PC-9 (cell line): ENCODE results near the gene TMEM231. TPM values are rescaled to one million over a fixed set of nuclear protein-coding genes. Genes with fewer than 3 reads are reported as not detected.

Experiments used
- BruUV-seq: library from RNA; stranded (reverse); fragments of 400-500 nt; replicated peaks from 2 replicates; lab custom pipeline; 2021; lab: Mats Ljungman, UMichigan
- CTCF ChIA-PET: fragments of 300-600 bp; sonication (Branson Sonifier 250); formaldehyde crosslinking; loops from one replicate; lab custom pipeline; 2022; ENCODE audit warnings: antibody characterized with exemption; lab: Charles Lee
- POLR2A ChIA-PET: fragments of 300-600 bp; sonication (Branson Sonifier 250); formaldehyde crosslinking; loops from one replicate; lab custom pipeline; 2022; ENCODE audit warnings: antibody characterized with exemption; ENCODE audit not compliant: unreplicated experiment; lab: Charles Lee
- DNase-seq, 2 experiments: peaks; one replicate each; pipeline versions ENCODE4 v3.0.0 to v3.0.0-alpha.2; 2015 to 2022; ENCODE audit warnings: mixed read lengths in 1 of 2
- H2AFZ ChIP-seq: fragments of 200-600 bp; sonication (generic); 2 replicates; pipeline ENCODE4 v1.8.1; 2017; ENCODE audit warnings: antibody characterized with exemption
- H3F3A ChIP-seq: fragments of 200-600 bp; sonication (generic); 2 replicates; pipeline ENCODE4 v1.8.1; 2017; ENCODE audit warnings: antibody characterized with exemption, mild to moderate bottlenecking, low read depth; ENCODE audit not compliant: insufficient read depth
- H3K27ac ChIP-seq: fragments of 200-600 bp; sonication (generic); 2 replicates; pipeline ENCODE4 v1.6.1; 2016; ENCODE audit warnings: mixed run types
- H3K27me3 ChIP-seq: fragments of 200-600 bp; sonication (generic); 2 replicates; pipeline ENCODE4 v1.6.1; 2016; ENCODE audit warnings: low read depth, mixed run types; ENCODE audit not compliant: insufficient read depth
- H3K36me3 ChIP-seq: fragments of 200-600 bp; sonication (generic); 2 replicates; pipeline ENCODE4 v1.6.1; 2016; ENCODE audit warnings: low read depth, mixed run types
- H3K4me1 ChIP-seq: fragments of 200-600 bp; sonication (generic); replicated peaks from 2 replicates; pipeline ENCODE4 v1.6.1; 2016; ENCODE audit warnings: mixed run types; ENCODE audit not compliant: insufficient read depth
- H3K4me2 ChIP-seq: fragments of 200-600 bp; sonication (generic); 2 replicates; pipeline ENCODE4 v1.6.1; 2017; ENCODE audit warnings: mixed run types
- H3K4me3 ChIP-seq: fragments of 200-600 bp; sonication (generic); 2 replicates; pipeline ENCODE4 v1.6.1; 2016; ENCODE audit warnings: mixed run types
- H3K79me2 ChIP-seq: fragments of 200-600 bp; sonication (generic); 2 replicates; pipeline ENCODE4 v1.6.1; 2017; ENCODE audit warnings: low read depth, mixed run types
- H3K9me2 ChIP-seq: fragments of 200-600 bp; sonication (generic); 2 replicates; pipeline ENCODE4 v1.8.1; 2017; ENCODE audit warnings: mild to moderate bottlenecking; ENCODE audit not compliant: insufficient read depth
- H3K9me3 ChIP-seq: fragments of 200-600 bp; sonication (generic); 2 replicates; pipeline ENCODE4 v1.8.1; 2016; ENCODE audit warnings: low read depth; ENCODE audit not compliant: insufficient read depth
- H4K20me1 ChIP-seq: fragments of 200-600 bp; sonication (generic); 2 replicates; pipeline ENCODE4 v1.8.1; 2017; ENCODE audit not compliant: insufficient read depth
- CTCF ChIP-seq: fragments of 200-600 bp; sonication (generic); conservative IDR thresholded peaks from 2 replicates; pipeline ENCODE4 v1.6.1; 2017; ENCODE audit warnings: mixed run types, antibody characterized with exemption, mild to moderate bottlenecking, moderate library complexity
- EZH2 ChIP-seq: fragments of 200-600 bp; sonication (generic); IDR thresholded peaks from 2 replicates; pipeline ENCODE4 v1.8.0; 2017; ENCODE audit warnings: antibody characterized with exemption, low read depth
- intact Hi-C: fragments of 100-400 bp; cut with micrococcal nuclease; formaldehyde crosslinking; loops from one replicate; pipeline ENCODE4 v1.10.0; 2022; ENCODE audit not compliant: unreplicated experiment
- total RNA-seq: library from RNA; stranded (reverse); gene quantifications from 2 replicates; pipeline ENCODE4 v1.2.3, GENCODE V29; 2021

Gene TMEM231
- total RNA-seq, 1 experiment from 2014 or later = 18.8 TPM

GRCh38 chr16:75556431-75556950 is 439 bp upstream of the TMEM231 start:
- H2AFZ ChIP-seq = peak overlapping the region; percentile 100
- no peak for DNase-seq
- H3K9me2 ChIP-seq = no peaks in the 10 kb centered on the region
- TF ChIP-seq EZH2 = no peak
- no peak for TF ChIP-seq CTCF
- peaks cover 5% of the 10 kb centered on the region for H3F3A ChIP-seq
- no peaks in the 10 kb centered on the region for H3K9me3 ChIP-seq
- H3K27ac ChIP-seq = no peak overlapping the region
- H3K4me2 ChIP-seq = peak overlapping the region; percentile 98
- H4K20me1 ChIP-seq = no peaks in the 10 kb centered on the region; the same call in 1 of the 2 replicates
- H3K4me3 ChIP-seq = peak overlapping the region; percentile 100
- no TSS peak for BruUV-seq
- H3K36me3 ChIP-seq = no peaks in the 10 kb centered on the region
- intact Hi-C loops = loop anchor here (1.0 kb wide), 2 partner anchors 9 to 39 kb away; no protein-coding TSS in a partner anchor
- H3K27me3 ChIP-seq = no peaks in the 10 kb centered on the region
- H3K4me1 ChIP-seq = peaks cover 32% of the 10 kb centered on the region
- ChIA-PET CTCF (no interaction called here), POLR2A (interaction anchor here (0.7 to 0.8 kb wide), 2 partner anchors 73 to 123 kb away, joined by 3 to 8 read pairs; partner anchors contain the start of gene CFDP1)
- H3K79me2 ChIP-seq = peaks cover 9% of the 10 kb centered on the region; the same call in 1 of the 2 replicates

GRCh38 chr16:75555213-75555706 is 792 bp downstream of the TMEM231 start:
- ChIA-PET POLR2A (interaction anchor here (0.6 to 0.8 kb wide), 2 partner anchors 72 to 128 kb away, joined by 3 to 5 read pairs; no protein-coding TSS in a partner anchor), CTCF (no interaction called here)
- Histone ChIP-seq H3K27ac (peak overlapping the region; percentile 58), H3K36me3 (no peaks in the 10 kb centered on the region), H3K9me2 (no peaks in the 10 kb centered on the region), H2AFZ (peak overlapping the region; percentile 100), H4K20me1 (no peaks in the 10 kb centered on the region; the same call in 1 of the 2 replicates), H3K27me3 (no peaks in the 10 kb centered on the region), H3K4me2 (peak overlapping the region; percentile 98), H3K9me3 (no peaks in the 10 kb centered on the region), H3F3A (peaks cover 5% of the 10 kb centered on the region), H3K4me3 (peak overlapping the region; percentile 100), H3K4me1 (peaks cover 30% of the 10 kb centered on the region), H3K79me2 (peaks cover 9% of the 10 kb centered on the region; the same call in 1 of the 2 replicates)
- intact Hi-C loops = no loop called here
- TSS peak; percentile 75 for BruUV-seq
- DNase-seq = peak; percentile 82 to 83
- TF ChIP-seq EZH2 = no peak
- no peak for TF ChIP-seq CTCF

GRCh38 chr16:75552951-75553350 is 3.1 kb downstream of the TMEM231 start:
- POLR2A ChIA-PET = no interaction called here
- no TSS peak for BruUV-seq
- Histone ChIP-seq H3K27me3 (no peaks in the 10 kb centered on the region), H3K4me1 (peaks cover 16% of the 10 kb centered on the region), H3K27ac (no peak overlapping the region), H3K9me2 (no peaks in the 10 kb centered on the region), H4K20me1 (no peaks in the 10 kb centered on the region; the same call in 1 of the 2 replicates), H3K4me3 (no peak overlapping the region), H3F3A (no peaks in the 10 kb centered on the region; the same call in none of the 2 replicates), H3K36me3 (no peaks in the 10 kb centered on the region), H3K4me2 (no peak overlapping the region), H2AFZ (no peak overlapping the region), H3K79me2 (peaks cover 9% of the 10 kb centered on the region; the same call in 1 of the 2 replicates), H3K9me3 (no peaks in the 10 kb centered on the region)
- no peak for TF ChIP-seq CTCF
- TF ChIP-seq EZH2 = no peak
- CTCF ChIA-PET = no interaction called here
- intact Hi-C loops = no loop called here
- no peak for DNase-seq
